ENCODE measurements around the gene KCTD17.

DNA sequence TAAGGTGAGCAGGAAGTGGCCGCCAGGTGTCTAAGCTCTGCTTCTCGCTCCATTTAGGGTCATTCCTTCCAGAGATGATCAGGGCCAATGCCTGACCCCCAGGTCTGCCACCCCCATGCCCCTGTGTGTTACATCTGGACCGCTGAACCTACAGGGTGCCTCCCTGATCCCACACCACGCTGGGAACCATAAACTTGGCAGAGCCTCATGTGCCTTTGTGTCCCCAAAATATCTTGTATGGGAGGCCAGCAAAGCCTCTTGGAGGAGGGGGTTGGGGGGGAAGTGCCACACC is 36.0 kb upstream of the KCTD17 start:
- TF ChIP-seq POLR2A (IDR thresholded peaks at IDR 0.05; ENCODE audit: low read depth, low read length) (no peak), POLR2AphosphoS5 (IDR thresholded peaks at IDR 0.05; ENCODE audit: low read depth, low read length) (no peak), TAF1 (IDR thresholded peaks at IDR 0.05; ENCODE audit: low read depth, low read length) (no peak)

All from GM12891 (cell line).